A673 (cell line): ENCODE measurements around the gene ZHX3. TPM values are rescaled to one million over a fixed set of nuclear protein-coding genes. Genes with fewer than 3 reads are reported as not detected.
A peak's percentile ranks its signal among the peaks of the same experiment; 100 is the strongest.

Source experiments
- BruUV-seq: library from RNA; stranded (reverse); fragments of 400-500 nt; replicated peaks from 2 replicates; lab custom pipeline; 2021; lab: Mats Ljungman, UMichigan
- CTCF ChIA-PET: fragments of 300-600 bp; sonication (Branson Sonifier 250); formaldehyde crosslinking; loops from one replicate; lab custom pipeline; 2022; ENCODE audit warnings: antibody characterized with exemption; lab: Charles Lee
- POLR2A ChIA-PET: fragments of 300-600 bp; sonication (Branson Sonifier 250); formaldehyde crosslinking; loops from one replicate; lab custom pipeline; 2022; ENCODE audit warnings: antibody characterized with exemption; ENCODE audit not compliant: low non-redundant PET; lab: Charles Lee
- DNase-seq: peaks from one replicate; pipeline ENCODE4 v3.0.0-alpha.2; 2015; ENCODE audit warnings: low spot score
- H3K27ac ChIP-seq: fragments of 200-600 bp; sonication (generic); 2 replicates; pipeline ENCODE4 v1.5.1; 2016; ENCODE audit warnings: mixed run types, low read depth, mild to moderate bottlenecking, mixed read lengths, antibody characterized with exemption, low read length; ENCODE audit not compliant: poor library complexity, severe bottlenecking
- H3K27me3 ChIP-seq: fragments of 200-600 bp; sonication (generic); replicated peaks from 2 replicates; pipeline ENCODE4 v1.6.1; 2017; ENCODE audit warnings: mixed run types, low read depth, mild to moderate bottlenecking, mixed read lengths, antibody characterized with exemption, low read length; ENCODE audit not compliant: insufficient read depth, poor library complexity
- H3K36me3 ChIP-seq: fragments of 200-600 bp; sonication (generic); 2 replicates; pipeline ENCODE4 v1.6.1; 2016; ENCODE audit warnings: mixed run types, mild to moderate bottlenecking, mixed read lengths, antibody characterized with exemption, low read length; ENCODE audit not compliant: insufficient read depth, poor library complexity, severe bottlenecking
- H3K4me1 ChIP-seq: fragments of 200-600 bp; sonication (generic); 2 replicates; pipeline ENCODE4 v1.6.1; 2017; ENCODE audit warnings: mixed run types, mild to moderate bottlenecking, mixed read lengths, antibody characterized with exemption, low read length; ENCODE audit not compliant: insufficient read depth, poor library complexity, severe bottlenecking
- H3K4me3 ChIP-seq: fragments of 200-600 bp; sonication (generic); 2 replicates; pipeline ENCODE4 v1.5.1; 2016; ENCODE audit warnings: low read depth, mixed run types, mild to moderate bottlenecking, mixed read lengths, low read length; ENCODE audit not compliant: poor library complexity, severe bottlenecking
- H3K9me3 ChIP-seq: fragments of 200-600 bp; sonication (generic); 2 replicates; pipeline ENCODE4 v1.6.1; 2016; ENCODE audit warnings: mixed run types, low read depth, mild to moderate bottlenecking, mixed read lengths, antibody characterized with exemption, low read length; ENCODE audit not compliant: poor library complexity, severe bottlenecking
- CTCF ChIP-seq: fragments of 300-800, 200-600 bp; sonication (generic); conservative IDR thresholded peaks from 2 replicates; pipeline ENCODE4 v1.5.1; 2017; ENCODE audit warnings: low read depth, mild to moderate bottlenecking, antibody characterized with exemption, low read length, moderate library complexity, mixed read lengths
- EZH2 ChIP-seq: fragments of 200-600 bp; sonication (generic); IDR thresholded peaks from 2 replicates; pipeline ENCODE4 v1.6.1; 2017; ENCODE audit warnings: borderline replicate concordance, low read depth, mild to moderate bottlenecking, mixed read lengths, antibody characterized with exemption, low read length; ENCODE audit not compliant: poor library complexity, severe bottlenecking
- intact Hi-C: fragments of 100-400 bp; cut with micrococcal nuclease; formaldehyde crosslinking; loops from one replicate; pipeline ENCODE4 v1.10.0; 2022; ENCODE audit not compliant: unreplicated experiment
- total RNA-seq: library from RNA; stranded (reverse); gene quantifications from 2 replicates; pipeline ENCODE4 v1.2.3, GENCODE V29; 2021

Gene ZHX3
- total RNA-seq, 1 experiment from 2014 or later: 14.0 TPM

GRCh38 chr20:41137614-41138474 is 179.7 kb downstream of the ZHX3 start:
- BruUV-seq: no TSS peak
- TF ChIP-seq CTCF: no peak
- TF ChIP-seq EZH2: no peak
- Histone ChIP-seq H3K27me3 (no peaks in the 10 kb centered on the region), H3K4me3 (peak overlapping the region; percentile 93), H3K4me1 (peaks cover 26% of the 10 kb centered on the region), H3K9me3 (no peaks in the 10 kb centered on the region), H3K27ac (peak overlapping the region; percentile 92), H3K36me3 (no peaks in the 10 kb centered on the region)
- ChIA-PET POLR2A (interaction anchor here (0.6 kb wide), 1 partner anchor 518 kb away, joined by 3 read pairs; no protein-coding TSS in a partner anchor), CTCF (no interaction called here)
- intact Hi-C loops: loop anchor here (5.0 to 10.0 kb wide), 2 partner anchors 63 to 94 kb away; no protein-coding TSS in a partner anchor
- DNase-seq: peak; percentile 85

- BruUV-seq: no TSS peak
- peak within 1 kb of the TSS; percentile 92 for H3K27ac ChIP-seq
- intact Hi-C loops: loop anchor here (1.0 to 10.0 kb wide), 3 partner anchors 62 to 203 kb away; partner anchors contain the start of gene LPIN3
- H3K4me3 ChIP-seq: peak within 1 kb of the TSS; percentile 93
- H3K27me3 ChIP-seq: no peaks in the 10 kb centered on the region
- no peak for TF ChIP-seq EZH2
- no peak for TF ChIP-seq CTCF
- POLR2A ChIA-PET: no interaction called here
- peak; percentile 92 for DNase-seq
- peaks cover 26% of the 10 kb centered on the region for H3K4me1 ChIP-seq
- CTCF ChIA-PET: interaction anchor here (2.5 kb wide), 1 partner anchor 203 kb away, joined by 19 read pairs; the partner anchor contains the start of gene LPIN3
- H3K36me3 ChIP-seq: no peaks in the 10 kb centered on the region
- no peaks in the 10 kb centered on the region for H3K9me3 ChIP-seq
These were observed 180.6 kb downstream of the ZHX3 start, which contains the start of gene PLCG1 for GRCh38 chr20:41136680-41137613. PLCG1 (plus strand) TSS chr20:41137543; CDS start chr20:41137642, 99 bp downstream.
